ENCODE data around the gene KERA.
"Not testable (repeated sequence)": the region's sequence is repeated elsewhere in the genome, so short reads cannot be mapped to it uniquely, and the experiment has no call there.

KERA gene

DNA sequence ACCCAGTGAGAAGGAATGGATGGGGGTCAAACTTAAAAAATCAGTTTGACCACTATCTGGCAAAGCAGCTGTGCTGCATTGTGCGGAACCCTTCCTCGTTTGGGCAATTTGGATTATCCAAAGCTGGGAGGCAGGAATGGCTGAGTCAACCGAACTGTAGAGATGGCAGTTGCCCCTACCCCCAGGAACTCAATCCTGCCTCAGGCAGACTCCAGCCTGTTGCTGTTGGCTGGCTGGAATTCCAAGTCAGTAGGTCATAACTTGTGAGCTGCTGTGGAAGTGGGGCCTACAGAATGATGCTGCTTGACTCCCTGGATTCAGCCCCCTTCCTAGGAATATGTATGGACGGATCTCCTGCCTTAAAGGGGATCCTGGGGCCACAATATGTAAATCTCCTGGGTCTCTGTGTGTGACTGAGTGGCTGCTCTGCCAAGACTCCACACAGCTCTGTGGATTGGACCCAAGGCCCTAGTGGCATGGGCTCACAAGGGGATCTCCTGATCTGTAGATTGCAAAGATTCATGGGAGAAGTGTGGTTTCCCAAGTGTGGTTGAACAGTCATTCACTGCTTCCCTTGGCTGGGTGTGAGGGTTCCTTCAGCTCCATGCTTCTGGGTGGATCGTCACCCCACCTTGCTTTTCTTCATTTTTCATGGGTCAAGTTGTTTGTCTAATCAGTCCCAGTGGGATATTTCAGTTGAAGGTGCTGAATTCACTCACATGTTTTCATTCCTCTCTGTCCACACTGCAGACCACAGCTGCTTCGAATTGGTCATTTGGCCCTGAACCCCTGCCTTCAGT lies 34.3 kb upstream of the KERA start:
- CTCF ChIA-PET = no interaction called here
- Mint-ChIP-seq H3K36me3 (no peaks in the 10 kb centered on the region), H3K4me3 (no peak overlapping the region), H3K9me3 (peaks cover 20% of the 10 kb centered on the region), H3K27me3 (no peaks in the 10 kb centered on the region), H3K4me1 (no peaks in the 10 kb centered on the region), H3K27ac (no peak overlapping the region)
- DNase-seq = no peak

DNA sequence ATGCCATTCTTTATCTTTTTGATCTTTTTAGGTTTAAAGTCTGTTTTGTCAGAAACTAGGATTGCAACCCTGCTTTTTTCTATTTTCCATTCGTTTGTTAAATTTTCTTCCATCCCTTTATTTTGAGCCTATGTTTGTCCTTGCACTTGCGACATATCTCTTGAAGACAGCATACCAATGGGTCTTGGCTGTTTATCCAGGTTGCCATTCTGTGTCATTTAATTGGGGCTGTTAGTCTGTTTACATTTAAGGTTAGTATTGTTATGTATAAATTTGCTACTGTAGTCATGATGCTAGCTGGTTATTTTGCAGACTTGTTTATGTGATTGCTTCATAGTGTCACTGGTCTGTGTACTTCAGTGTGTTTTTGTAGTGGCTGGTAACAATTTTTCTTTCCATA lies 32.1 kb upstream of the KERA start:
- H3K27me3 Mint-ChIP-seq, DNase-seq, H3K4me1 Mint-ChIP-seq, CTCF ChIA-PET, H3K27ac Mint-ChIP-seq, H3K36me3 Mint-ChIP-seq, H3K4me3 Mint-ChIP-seq: not testable (repeated sequence)
- H3K9me3 Mint-ChIP-seq = peaks cover 20% of the 10 kb centered on the region

DNA sequence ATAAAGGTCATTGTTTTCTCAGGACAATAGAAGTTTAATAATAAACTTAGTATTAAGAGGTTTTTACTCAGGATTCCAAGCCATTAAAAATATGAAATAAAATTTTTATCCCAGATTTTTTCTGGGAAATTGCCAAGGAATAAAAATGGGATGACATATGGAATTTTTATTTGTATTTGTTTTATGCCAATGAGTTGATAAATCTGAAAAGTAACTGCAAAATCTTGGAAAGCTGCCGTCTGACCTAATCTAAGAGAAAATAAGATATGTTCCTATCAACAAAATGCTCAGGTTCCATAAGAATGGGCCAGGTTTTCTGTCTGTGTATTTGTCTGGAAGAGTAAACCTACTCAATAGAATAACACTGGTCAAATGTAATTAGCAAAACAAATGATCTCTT lies 22.2 kb upstream of the KERA start:
- DNase-seq = no peak
- Mint-ChIP-seq H3K4me1 (no peaks in the 10 kb centered on the region), H3K9me3 (no peaks in the 10 kb centered on the region), H3K27me3 (peaks cover 4% of the 10 kb centered on the region), H3K36me3 (no peaks in the 10 kb centered on the region), H3K4me3 (no peak overlapping the region), H3K27ac (no peak overlapping the region)
- CTCF ChIA-PET = no interaction called here

DNA sequence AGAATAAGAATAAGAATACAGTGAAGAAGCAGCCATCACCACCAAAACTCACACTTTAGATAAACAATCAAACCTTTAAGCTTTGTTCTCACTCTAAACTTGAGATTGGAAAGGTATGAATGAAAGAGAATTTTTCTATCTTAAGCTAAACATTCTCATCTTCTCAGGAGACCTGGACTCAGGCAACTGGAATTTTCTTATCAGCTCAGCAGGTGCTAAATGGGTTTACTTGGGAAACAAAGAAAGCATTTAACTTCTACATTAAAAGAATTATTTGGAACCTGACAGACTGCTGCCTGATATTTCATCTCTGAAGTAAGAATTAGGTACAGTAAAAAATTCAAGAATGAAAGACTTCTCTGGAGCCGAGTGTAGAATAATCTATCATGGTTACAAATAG lies 20.7 kb upstream of the KERA start:
- Mint-ChIP-seq H3K9me3 (no peaks in the 10 kb centered on the region), H3K36me3 (no peaks in the 10 kb centered on the region), H3K27ac (no peak overlapping the region), H3K4me3 (no peak overlapping the region), H3K27me3 (peaks cover 4% of the 10 kb centered on the region), H3K4me1 (no peaks in the 10 kb centered on the region)
- CTCF ChIA-PET = no interaction called here
- DNase-seq = no peak

DNA sequence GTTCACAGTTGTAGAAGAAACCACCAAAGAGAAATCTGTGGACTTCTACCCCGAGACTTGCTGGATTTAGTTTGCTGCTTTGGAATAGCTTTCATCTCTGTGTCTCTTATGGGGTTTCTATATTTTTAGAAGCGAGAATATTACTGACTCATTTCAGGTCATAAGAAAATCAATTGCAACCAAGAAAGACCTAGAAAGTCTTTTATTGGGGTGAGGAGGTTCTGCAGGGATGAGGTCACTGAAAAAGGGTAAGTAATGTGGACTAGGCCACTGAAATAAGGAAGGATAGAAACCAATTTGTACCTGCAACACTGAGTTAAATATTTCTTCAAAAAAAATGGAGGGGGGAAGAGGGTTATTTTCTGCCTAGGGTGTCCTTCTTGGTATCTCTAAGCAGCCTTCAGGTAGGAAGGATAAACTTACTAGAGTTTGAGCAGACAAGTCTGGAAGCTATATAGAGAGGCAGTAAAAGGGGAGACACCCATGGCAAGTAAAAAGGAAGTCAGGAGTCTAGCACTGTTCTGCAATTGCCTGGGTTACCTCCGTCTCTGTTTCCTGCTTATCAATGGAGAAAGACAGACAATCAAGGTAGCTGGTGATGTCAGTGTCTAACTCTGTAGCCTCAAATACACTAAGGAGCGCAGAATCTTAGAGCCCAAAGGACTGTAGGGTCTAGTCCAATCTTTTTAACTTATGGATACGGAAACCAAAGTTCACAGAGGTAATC lies 19.6 kb upstream of the KERA start:
- no peak for DNase-seq
- H3K4me3 Mint-ChIP-seq = no peak overlapping the region
- H3K27me3 Mint-ChIP-seq = peaks cover 4% of the 10 kb centered on the region
- H3K4me1 Mint-ChIP-seq = no peaks in the 10 kb centered on the region
- H3K27ac Mint-ChIP-seq = no peak overlapping the region
- H3K36me3 Mint-ChIP-seq = no peaks in the 10 kb centered on the region
- CTCF ChIA-PET = no interaction called here
- H3K9me3 Mint-ChIP-seq = no peaks in the 10 kb centered on the region

DNA sequence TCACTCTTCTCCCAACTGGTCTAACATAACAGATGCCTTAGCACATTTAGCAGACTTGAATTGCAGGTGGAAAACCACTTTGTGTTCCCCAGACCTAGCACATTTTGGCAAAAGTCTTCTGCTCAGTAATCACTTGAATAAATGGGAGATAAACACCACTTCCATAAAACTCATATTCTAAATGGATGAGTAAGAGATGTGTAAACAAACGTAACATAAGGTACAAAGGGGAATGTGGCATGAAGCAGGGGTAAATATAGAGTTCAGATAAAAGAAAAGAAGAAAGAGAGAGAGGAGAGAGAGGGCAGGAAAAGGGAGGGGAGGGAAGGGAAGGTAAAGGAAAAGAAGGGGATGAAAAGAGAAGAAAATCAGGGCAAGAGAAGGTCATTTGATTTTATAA lies 17.0 kb upstream of the KERA start:
- no peak for DNase-seq
- Mint-ChIP-seq H3K4me3 (no peak overlapping the region), H3K9me3 (no peaks in the 10 kb centered on the region), H3K27ac (no peak overlapping the region), H3K36me3 (no peaks in the 10 kb centered on the region), H3K4me1 (no peaks in the 10 kb centered on the region), H3K27me3 (peaks cover 4% of the 10 kb centered on the region)
- CTCF ChIA-PET = no interaction called here

DNA sequence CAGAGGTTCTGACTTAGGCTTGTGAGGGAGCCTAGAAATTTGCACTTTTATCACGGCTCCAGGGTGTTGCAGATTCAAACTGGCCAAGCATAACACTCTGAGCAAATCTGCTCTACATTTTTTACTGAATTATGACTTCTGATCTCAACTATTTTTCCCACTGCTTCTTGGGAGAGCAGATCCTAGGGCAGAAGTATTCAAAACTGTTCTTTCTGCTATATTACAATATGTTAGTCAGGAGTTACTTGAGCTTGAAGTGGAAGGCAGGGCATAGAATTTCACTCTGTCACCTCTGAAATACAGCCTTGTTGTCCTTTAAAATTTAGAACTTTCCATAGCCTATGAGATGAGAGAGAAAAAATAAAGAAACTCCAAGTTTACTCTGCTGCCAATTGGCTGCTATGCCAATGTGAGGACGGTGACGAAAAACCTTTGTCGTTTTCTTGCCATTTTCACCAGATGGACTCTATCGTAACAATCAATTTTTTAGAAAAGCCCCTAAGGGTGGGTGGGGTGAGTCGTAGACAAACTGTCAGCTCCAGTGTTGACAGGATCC lies 16.4 kb upstream of the KERA start:
- H3K27me3 Mint-ChIP-seq = peaks cover 4% of the 10 kb centered on the region
- no peaks in the 10 kb centered on the region for H3K4me1 Mint-ChIP-seq
- CTCF ChIA-PET = interaction anchor here (0.6 kb wide), 1 partner anchor 36 kb away, joined by 3 read pairs; no protein-coding TSS in a partner anchor
- H3K27ac Mint-ChIP-seq = no peak overlapping the region
- H3K36me3 Mint-ChIP-seq = no peaks in the 10 kb centered on the region
- no peak overlapping the region for H3K4me3 Mint-ChIP-seq
- no peaks in the 10 kb centered on the region for H3K9me3 Mint-ChIP-seq
- DNase-seq = no peak

DNA sequence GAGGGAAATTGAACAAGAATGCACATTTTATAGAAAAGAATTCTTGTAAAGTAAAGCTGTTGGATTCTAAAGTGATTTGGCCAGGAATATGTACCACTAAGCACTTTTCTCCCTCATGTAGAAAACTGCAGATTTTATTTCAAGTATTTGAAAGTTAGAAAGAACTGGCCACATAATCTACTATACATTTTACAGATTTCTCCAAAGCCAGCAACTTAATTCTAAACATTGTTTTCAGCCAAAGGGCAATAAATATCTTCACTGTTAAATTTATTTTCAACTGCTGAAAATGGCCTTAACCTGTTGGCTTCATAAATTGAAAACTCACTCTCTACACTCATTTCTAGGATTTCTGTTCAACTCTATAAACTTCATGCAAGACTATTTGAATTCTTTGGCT lies 15.6 kb upstream of the KERA start:
- Mint-ChIP-seq H3K27me3 (peaks cover 4% of the 10 kb centered on the region), H3K9me3 (no peaks in the 10 kb centered on the region), H3K36me3 (no peaks in the 10 kb centered on the region), H3K4me1 (no peaks in the 10 kb centered on the region), H3K27ac (no peak overlapping the region), H3K4me3 (no peak overlapping the region)
- no peak for DNase-seq
- CTCF ChIA-PET = no interaction called here

DNA sequence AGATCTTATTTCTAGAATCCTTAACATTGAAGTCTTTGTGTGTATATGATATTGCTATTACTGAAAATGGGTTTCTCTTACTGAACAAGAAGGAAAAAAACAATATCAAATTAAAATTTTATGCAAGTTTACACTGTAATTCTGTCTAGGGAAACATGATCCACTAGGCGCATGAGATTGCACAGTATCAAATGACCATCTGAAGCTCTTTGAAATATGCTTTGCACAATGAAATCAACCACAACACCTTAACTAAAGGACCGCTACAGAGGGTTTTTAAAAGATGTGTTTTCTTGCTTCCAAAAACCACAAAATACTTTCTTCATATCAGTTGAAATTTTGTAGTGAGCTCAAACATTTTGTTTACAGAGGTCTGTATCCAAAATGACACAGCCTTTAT lies 15.1 kb upstream of the KERA start:
- CTCF ChIA-PET = interaction anchor here (0.6 kb wide), 1 partner anchor 57 kb away, joined by 3 read pairs; no protein-coding TSS in a partner anchor
- Mint-ChIP-seq H3K36me3 (no peaks in the 10 kb centered on the region), H3K27me3 (peaks cover 4% of the 10 kb centered on the region), H3K27ac (no peak overlapping the region), H3K4me1 (no peaks in the 10 kb centered on the region), H3K4me3 (no peak overlapping the region), H3K9me3 (no peaks in the 10 kb centered on the region)
- no peak for DNase-seq

DNA sequence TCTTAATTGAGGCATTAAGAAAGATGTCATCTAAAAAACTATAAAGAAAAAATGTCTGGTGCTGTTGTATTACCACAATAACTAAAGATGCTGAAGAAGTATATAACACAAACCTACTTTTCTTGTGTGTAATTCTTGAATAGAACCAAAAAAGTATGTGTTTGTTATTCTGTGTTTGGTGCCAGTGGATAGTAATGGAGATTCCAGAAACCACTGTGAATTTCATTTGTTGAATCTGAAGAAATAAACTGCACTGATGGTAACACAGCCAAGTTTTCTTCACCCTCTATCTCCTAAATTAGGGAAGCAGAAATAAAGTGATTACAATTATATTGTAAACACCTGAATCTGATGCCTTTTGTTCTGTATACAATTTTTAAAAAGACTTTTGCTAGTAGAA lies 13.1 kb upstream of the KERA start:
- Mint-ChIP-seq H3K27ac (no peak overlapping the region), H3K9me3 (no peaks in the 10 kb centered on the region), H3K27me3 (no peaks in the 10 kb centered on the region), H3K4me1 (no peaks in the 10 kb centered on the region), H3K36me3 (no peaks in the 10 kb centered on the region), H3K4me3 (no peak overlapping the region)
- CTCF ChIA-PET = interaction anchor here (1.0 kb wide), 1 partner anchor 126 kb away, joined by 3 read pairs; no protein-coding TSS in a partner anchor
- no peak for DNase-seq

DNA sequence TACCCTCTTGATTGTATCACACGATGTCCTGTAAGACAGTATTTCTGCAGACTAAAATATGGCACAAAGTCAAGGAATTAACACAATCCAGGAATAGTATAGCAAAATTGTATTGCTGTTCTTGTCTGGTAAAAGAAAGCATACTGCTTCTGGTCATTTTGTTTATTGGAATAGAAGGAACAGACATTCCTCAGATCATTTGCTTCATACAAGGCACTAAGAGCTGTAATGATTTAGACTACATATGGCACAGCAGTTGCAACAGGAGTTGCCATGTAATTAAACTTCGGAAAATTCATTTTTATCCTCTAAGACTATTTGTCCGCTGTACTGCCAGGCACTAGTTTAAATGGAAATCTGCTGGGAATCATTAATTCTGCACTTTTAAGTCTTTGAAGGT lies 7.6 kb upstream of the KERA start:
- Mint-ChIP-seq H3K4me3 (no peak overlapping the region), H3K27ac (no peak overlapping the region), H3K4me1 (no peaks in the 10 kb centered on the region), H3K9me3 (no peaks in the 10 kb centered on the region), H3K27me3 (no peaks in the 10 kb centered on the region), H3K36me3 (no peaks in the 10 kb centered on the region)
- DNase-seq = no peak
- CTCF ChIA-PET = no interaction called here

DNA sequence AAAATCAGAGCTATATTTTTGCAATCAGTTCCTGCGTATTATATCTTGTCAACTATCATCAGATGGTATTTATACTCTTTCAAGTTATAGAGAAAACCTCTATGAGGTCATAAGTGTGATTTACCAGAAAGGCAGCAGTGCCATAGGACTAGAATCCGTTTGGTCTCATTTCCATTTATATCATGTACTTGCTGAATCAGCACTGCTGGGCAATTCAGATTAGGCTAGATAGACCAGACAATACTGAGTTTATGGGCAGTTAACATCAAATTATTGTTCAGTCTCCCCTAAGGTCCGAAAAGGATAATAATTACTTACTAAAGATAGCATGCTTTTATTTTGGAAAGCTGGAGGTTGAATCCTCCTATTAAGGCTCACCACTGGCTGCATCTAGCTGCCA lies 6.8 kb upstream of the KERA start:
- Mint-ChIP-seq H3K9me3 (no peaks in the 10 kb centered on the region), H3K27me3 (no peaks in the 10 kb centered on the region), H3K4me1 (no peaks in the 10 kb centered on the region), H3K36me3 (no peaks in the 10 kb centered on the region), H3K27ac (no peak overlapping the region), H3K4me3 (no peak overlapping the region)
- CTCF ChIA-PET = no interaction called here
- DNase-seq = no peak

DNA sequence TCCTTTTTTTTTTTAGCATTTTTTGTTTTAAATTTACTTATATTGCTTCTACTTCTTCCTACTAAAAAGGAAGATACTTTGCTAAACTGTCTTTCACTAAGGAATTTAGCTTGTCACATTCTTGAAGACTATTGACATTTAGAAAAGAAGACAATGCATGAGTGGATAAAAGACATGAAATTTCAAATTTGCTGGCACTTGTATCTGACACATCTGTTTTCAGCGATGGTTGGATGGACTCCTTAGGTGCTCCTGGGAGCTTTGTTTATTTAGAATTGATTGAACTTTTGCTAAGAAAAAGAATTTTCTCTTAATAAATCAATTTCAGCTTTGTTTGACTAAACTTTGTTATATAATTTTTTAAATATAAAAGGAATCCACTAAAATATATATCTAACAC lies 3.3 kb upstream of the KERA start:
- H3K27me3 Mint-ChIP-seq = no peaks in the 10 kb centered on the region
- no peaks in the 10 kb centered on the region for H3K9me3 Mint-ChIP-seq
- H3K4me3 Mint-ChIP-seq = no peak overlapping the region
- CTCF ChIA-PET = no interaction called here
- H3K4me1 Mint-ChIP-seq = no peaks in the 10 kb centered on the region
- no peak for DNase-seq
- no peak overlapping the region for H3K27ac Mint-ChIP-seq
- no peaks in the 10 kb centered on the region for H3K36me3 Mint-ChIP-seq

DNA sequence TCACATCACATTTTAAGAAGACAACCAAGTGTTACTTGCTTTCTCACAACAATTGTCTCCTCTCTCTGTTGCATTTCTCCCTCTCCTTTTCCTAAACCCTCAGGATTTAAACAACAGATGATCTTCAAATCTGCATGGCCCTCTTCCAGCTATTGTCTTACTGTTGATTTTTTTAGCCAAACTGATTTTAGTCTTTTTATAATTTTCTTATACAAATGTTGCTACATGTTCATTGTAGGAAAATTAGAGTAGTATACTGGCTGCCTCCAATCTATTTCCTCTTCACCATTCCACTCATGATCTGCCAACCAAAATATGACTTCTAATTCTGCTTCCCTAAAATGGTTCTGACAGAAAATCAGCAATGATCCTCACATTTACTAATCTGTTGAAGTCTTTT lies 1.4 kb upstream of the KERA start:
- CTCF ChIA-PET = no interaction called here
- Mint-ChIP-seq H3K27ac (no peak overlapping the region), H3K27me3 (no peaks in the 10 kb centered on the region), H3K9me3 (no peaks in the 10 kb centered on the region), H3K4me3 (no peak overlapping the region), H3K4me1 (no peaks in the 10 kb centered on the region), H3K36me3 (no peaks in the 10 kb centered on the region)
- no peak for DNase-seq

DNA sequence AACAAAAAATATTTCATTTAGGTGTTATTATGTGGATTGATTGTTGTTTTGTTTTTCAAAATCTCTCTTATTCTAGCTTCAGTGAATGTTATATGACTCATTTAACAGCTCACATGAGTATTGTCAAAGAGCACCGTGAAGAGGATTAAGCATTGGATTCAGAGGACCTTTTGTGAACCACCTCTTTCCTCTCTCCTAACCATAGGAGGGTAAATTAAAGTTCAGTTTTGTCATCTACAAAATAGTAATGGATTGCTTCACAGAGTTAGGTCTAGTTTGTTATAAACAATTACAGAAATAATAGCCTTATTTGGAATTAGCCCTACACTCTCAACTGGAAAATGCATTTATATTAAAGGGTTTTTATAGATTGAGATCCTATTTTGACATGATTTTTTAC lies 962 bp upstream of the KERA start:
- Mint-ChIP-seq H3K4me3 (no peak overlapping the region), H3K36me3 (no peaks in the 10 kb centered on the region), H3K27ac (no peak overlapping the region), H3K9me3 (no peaks in the 10 kb centered on the region), H3K27me3 (no peaks in the 10 kb centered on the region), H3K4me1 (no peaks in the 10 kb centered on the region)
- CTCF ChIA-PET = no interaction called here
- no peak for DNase-seq

Measured in activated naive CD4-positive, alpha-beta T cell treated with anti-CD3 and anti-CD28 coated beads, Interleukin-2, amount 10 ng/mL, durations not matched to agents 7 days and 5 days (primary cell).